NK-92 (cell line): ENCODE data around the gene PDIA2.
"Not testable (repeated sequence)": the region's sequence is repeated elsewhere in the genome, so short reads cannot be mapped to it uniquely, and the experiment has no call there.

Experiments
- DNase-seq: peaks from one replicate; lab custom pipeline; 2025; ENCODE audit not compliant: unreplicated experiment; lab: John Stamatoyannopoulos, UW

PDIA2 gene

GRCh38 chr16:263182-263774 is 19.7 kb upstream of the PDIA2 start:
- no peak for DNase-seq

- no peak for DNase-seq
Observed at GRCh38 chr16:263944-264343, 19.0 kb upstream of the PDIA2 start.

- DNase-seq: no peak
Observed at GRCh38 chr16:264440-264951, 18.5 kb upstream of the PDIA2 start.

GRCh38 chr16:265002-265529 is 17.9 kb upstream of the PDIA2 start:
- no peak for DNase-seq

- no peak for DNase-seq
Observed at GRCh38 chr16:265711-266110, 17.3 kb upstream of the PDIA2 start.

GRCh38 chr16:266258-267164 is 16.5 kb upstream of the PDIA2 start:
- no peak for DNase-seq

GRCh38 chr16:267562-267961 is 15.4 kb upstream of the PDIA2 start:
- not testable (repeated sequence) for DNase-seq

- no peak for DNase-seq
Observed at GRCh38 chr16:268141-269053, 14.6 kb upstream of the PDIA2 start.

- DNase-seq: no peak
Observed at GRCh38 chr16:269061-269796, 13.7 kb upstream of the PDIA2 start.

GRCh38 chr16:270381-271255 is 12.3 kb upstream of the PDIA2 start:
- DNase-seq: no peak

- no peak for DNase-seq
Observed at GRCh38 chr16:272633-273546, 10.1 kb upstream of the PDIA2 start.

- no peak for DNase-seq
Observed at GRCh38 chr16:273547-274421, 9.2 kb upstream of the PDIA2 start.

- no peak for DNase-seq
Observed at GRCh38 chr16:275041-275641, 7.8 kb upstream of the PDIA2 start.

GRCh38 chr16:275786-276232 is 7.2 kb upstream of the PDIA2 start, which contains the start of gene RGS11:
Gene RGS11, minus strand, starts transcription at chr16:275944. Its CDS starts 33 bp downstream, at chr16:275911.
- DNase-seq: no peak

GRCh38 chr16:276426-277077 is 6.4 kb upstream of the PDIA2 start:
- no peak for DNase-seq

GRCh38 chr16:278863-279366 is 4.0 kb upstream of the PDIA2 start:
- DNase-seq: no peak
